Breast epithelium (tissue), 4 donors: ENCODE results near the gene PABPC3. TPM values are rescaled to one million over a fixed set of nuclear protein-coding genes. Genes with fewer than 3 reads are reported as not detected.

Experiments
- DNase-seq, 2 donors: peaks; one replicate each; pipeline ENCODE4 v3.0.0-alpha.2; 2019; ENCODE audit warnings: low spot score in 2 of 2
- H3K27ac ChIP-seq, 2 donors: fragments of 200-600 bp; sonication (generic) in 1 of 2; one replicate each; pipeline ENCODE4 v1.5.1; 2016 to 2019; ENCODE audit warnings: mild to moderate bottlenecking in 1 of 2
- H3K27me3 ChIP-seq, 2 donors: fragments of 200-600 bp; sonication (generic) in 1 of 2; one replicate each; pipeline versions ENCODE4 v1.5.1 to v1.6.0; 2017 to 2019; ENCODE audit warnings: control low read depth in 1 of 2, mild to moderate bottlenecking in 1 of 2
- H3K36me3 ChIP-seq: fragments of 200-600 bp; one replicate; pipeline ENCODE4 v1.5.1; 2019
- H3K4me1 ChIP-seq, 2 donors: fragments of 200-600 bp; sonication (generic); one replicate each; pipeline ENCODE4 v1.5.1; 2016 to 2019; ENCODE audit warnings: control low read depth in 1 of 2
- H3K4me3 ChIP-seq, 3 donors: fragments of 200-600 bp; sonication (generic); 1 replicate in 2 of 3; 2 replicates in 1 of 3; pipeline ENCODE4 v1.5.1; 2016 to 2019; ENCODE audit warnings: mild to moderate bottlenecking in 3 of 3, moderate library complexity in 2 of 3
- H3K9me3 ChIP-seq, 2 donors: fragments of 200-600 bp; sonication (generic) in 1 of 2; one replicate each; pipeline ENCODE4 v1.5.1; 2016 to 2019; ENCODE audit warnings: control low read depth in 1 of 2
- CTCF ChIP-seq, 3 donors: fragments of 450-650 bp; IDR thresholded peaks; one replicate each; pipeline ENCODE4 v1.5.1; 2016 to 2017; ENCODE audit warnings: antibody characterized with exemption in 3 of 3, mild to moderate bottlenecking in 3 of 3, moderate library complexity in 3 of 3
- POLR2A ChIP-seq: fragments of 450-650 bp; IDR thresholded peaks from one replicate; pipeline ENCODE4 v1.6.1; 2016; ENCODE audit warnings: antibody characterized with exemption, mild to moderate bottlenecking, moderate library complexity
- POLR2AphosphoS5 ChIP-seq, 3 donors: sonication (generic); formaldehyde crosslinking; IDR thresholded peaks; one replicate each; pipeline ENCODE4 v1.6.1; 2017; ENCODE audit warnings: antibody characterized with exemption in 3 of 3
- intact Hi-C: fragments of 100-400 bp; cut with DNase I; formaldehyde crosslinking; loops from one replicate; pipeline ENCODE4 v1.15.1; 2023; ENCODE audit warnings: low total_unique reads
- total RNA-seq, 3 donors: library from RNA; depleted of rRNA; stranded (reverse); fragments of >200 nt; gene quantifications; one replicate each; pipeline ENCODE4 v1.1.0, GENCODE V29; 2016

PABPC3 gene
- total RNA-seq, 3 donors from 2014 or later: 0.15 to 0.32 TPM; not detected in 1

DNA sequence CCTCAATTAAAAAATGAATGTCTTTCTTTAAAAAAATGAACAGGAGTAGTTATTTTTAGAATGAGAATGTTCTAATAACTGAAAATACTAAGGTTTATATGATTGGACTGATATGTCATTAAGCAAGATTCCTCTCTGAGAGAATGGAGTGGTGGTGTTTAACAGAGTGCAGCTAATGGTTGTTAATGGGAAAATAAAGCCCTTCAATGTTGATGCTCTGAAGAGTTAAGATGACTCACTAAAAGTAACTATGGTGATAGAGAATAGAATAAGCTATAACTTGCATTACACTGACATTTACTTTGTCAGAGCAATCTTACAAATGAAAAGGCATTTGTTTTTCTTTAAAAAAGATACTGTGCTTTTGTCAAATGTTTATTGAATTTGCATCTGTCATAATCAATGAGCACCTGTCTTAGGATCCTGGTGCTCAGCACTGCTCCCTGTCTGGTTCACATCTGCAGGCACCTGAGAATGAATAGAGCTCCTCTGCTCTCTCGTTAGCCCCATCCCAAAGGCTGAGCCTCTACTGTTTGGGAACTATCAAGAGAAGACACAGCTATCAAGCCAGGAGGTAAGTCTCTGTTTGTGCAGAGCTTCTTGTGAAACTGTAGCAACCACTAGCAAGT, 15.1 kb downstream of the PABPC3 start:
- Histone ChIP-seq H3K4me3 (no peak overlapping the region), H3K36me3 (no peaks in the 10 kb centered on the region), H3K4me1 (no peaks in the 10 kb centered on the region), H3K27ac (no peak overlapping the region), H3K9me3 (no peaks in the 10 kb centered on the region), H3K27me3 (no peaks in the 10 kb centered on the region)
- intact Hi-C loops: no loop called here
- DNase-seq: no peak
- no peak for TF ChIP-seq POLR2A
- no peak for TF ChIP-seq POLR2AphosphoS5 (IDR thresholded peaks at IDR 0.05)
- no peak for TF ChIP-seq CTCF (IDR thresholded peaks at IDR 0.05)

- no peak for DNase-seq
- H3K4me1 ChIP-seq: no peaks in the 10 kb centered on the region
- intact Hi-C loops: no loop called here
- H3K27me3 ChIP-seq: no peaks in the 10 kb centered on the region
- H3K4me3 ChIP-seq: no peak overlapping the region
- no peak overlapping the region for H3K27ac ChIP-seq
- TF ChIP-seq POLR2AphosphoS5 (IDR thresholded peaks at IDR 0.05) (no peak), CTCF (IDR thresholded peaks at IDR 0.05) (no peak), POLR2A (no peak)
- no peaks in the 10 kb centered on the region for H3K36me3 ChIP-seq
- H3K9me3 ChIP-seq: no peaks in the 10 kb centered on the region
Observed at GRCh38 chr13:25111585-25111956, 15.6 kb downstream of the PABPC3 start.

- H3K9me3 ChIP-seq: no peaks in the 10 kb centered on the region
- DNase-seq: no peak
- peaks cover 0 to 7% of the 10 kb centered on the region in 2 donors for H3K27me3 ChIP-seq
- H3K27ac ChIP-seq: no peak overlapping the region
- no peak for TF ChIP-seq POLR2AphosphoS5 (IDR thresholded peaks at IDR 0.05)
- no peak for TF ChIP-seq CTCF (IDR thresholded peaks at IDR 0.05)
- no peak for TF ChIP-seq POLR2A
- no peak overlapping the region for H3K4me3 ChIP-seq
- no peaks in the 10 kb centered on the region for H3K36me3 ChIP-seq
- intact Hi-C loops: no loop called here
- H3K4me1 ChIP-seq: no peaks in the 10 kb centered on the region
Observed at GRCh38 chr13:25112695-25113255, 16.8 kb downstream of the PABPC3 start.

- Histone ChIP-seq H3K27ac (no peak overlapping the region), H3K36me3 (no peaks in the 10 kb centered on the region), H3K9me3 (no peaks in the 10 kb centered on the region), H3K27me3 (peaks cover 0 to 8% of the 10 kb centered on the region in 2 donors), H3K4me1 (no peaks in the 10 kb centered on the region), H3K4me3 (no peak overlapping the region)
- TF ChIP-seq POLR2AphosphoS5 (IDR thresholded peaks at IDR 0.05) (no peak), POLR2A (no peak), CTCF (IDR thresholded peaks at IDR 0.05) (peak in 2 of 3 donors; percentile 38 to 53)
- peak; percentile 36 to 72 for DNase-seq
- intact Hi-C loops: no loop called here
Observed at GRCh38 chr13:25114220-25114619, 18.3 kb downstream of the PABPC3 start.

DNA sequence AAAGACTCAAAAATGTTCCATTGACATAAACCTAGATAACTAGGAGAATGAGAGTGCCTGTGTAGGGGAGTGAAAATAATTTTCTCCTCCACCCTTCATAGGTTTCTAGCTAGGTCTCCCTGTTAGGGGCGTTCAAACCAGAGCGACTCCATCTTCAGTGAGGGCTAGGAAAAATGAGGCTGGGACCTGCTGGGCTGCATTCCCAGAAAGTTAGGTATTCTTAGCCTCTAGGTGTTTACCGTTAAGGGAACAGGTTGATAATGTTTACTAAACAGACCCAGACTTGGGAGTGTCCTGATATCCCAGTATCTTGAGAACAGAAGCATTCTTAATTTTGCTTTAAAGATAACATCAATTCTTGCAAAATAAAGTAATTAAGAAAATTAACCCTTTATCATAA, 20.1 kb downstream of the PABPC3 start:
- Histone ChIP-seq H3K27ac (no peak overlapping the region), H3K4me1 (no peaks in the 10 kb centered on the region), H3K27me3 (peaks cover 0 to 13% of the 10 kb centered on the region in 2 donors), H3K9me3 (no peaks in the 10 kb centered on the region), H3K4me3 (no peak overlapping the region), H3K36me3 (no peaks in the 10 kb centered on the region)
- intact Hi-C loops: no loop called here
- DNase-seq: no peak
- TF ChIP-seq POLR2A: no peak
- TF ChIP-seq POLR2AphosphoS5 (IDR thresholded peaks at IDR 0.05): no peak
- no peak for TF ChIP-seq CTCF (IDR thresholded peaks at IDR 0.05)
